Activated T-helper 9 cell treated with anti-CD3 and anti-CD28 coated beads, Interleukin-2, amount 50 U/mL, for 16 hours (primary cell): ENCODE data around the gene FTCDNL1.

ENCODE experiments used
- DNase-seq: peaks from one replicate; pipeline ENCODE4 v3.0.0-alpha.2; 2020; ENCODE audit warnings: low read depth

FTCDNL1 gene

DNA sequence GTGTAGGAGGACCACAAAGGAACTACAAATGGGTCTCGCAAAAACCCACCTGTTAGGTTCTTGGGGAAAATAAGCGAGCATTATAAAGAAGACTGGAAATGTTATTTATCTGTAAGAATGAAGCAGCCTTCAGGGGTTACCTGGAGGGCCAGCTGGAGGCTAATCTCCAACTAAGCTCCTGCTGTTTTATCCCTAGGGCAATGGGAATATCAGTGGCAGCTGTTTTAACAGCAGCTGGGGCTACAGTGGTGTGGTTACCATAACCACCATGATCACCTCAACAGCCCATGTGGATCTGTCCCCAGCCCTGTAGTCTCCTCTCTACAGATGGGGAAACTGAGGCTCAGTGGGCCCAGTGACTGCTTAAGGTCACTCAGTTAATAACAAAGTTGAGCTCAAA is 108.1 kb downstream of the FTCDNL1 start:
- no peak for DNase-seq

DNA sequence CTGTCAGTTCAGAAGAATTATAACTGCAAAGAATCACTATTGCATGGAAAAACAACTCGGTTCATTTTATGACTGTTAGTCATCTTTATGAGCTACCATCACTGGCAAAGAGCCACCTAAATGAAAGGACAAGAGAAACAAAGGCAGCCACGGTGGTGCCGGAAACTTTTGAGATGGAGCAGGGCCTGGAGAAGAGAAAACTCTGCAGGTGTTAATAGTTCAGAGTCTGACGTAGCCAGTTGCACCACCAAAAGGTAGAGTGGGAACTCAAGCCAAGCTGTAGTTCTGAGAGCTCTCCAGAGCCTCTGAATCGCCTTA is 110.9 kb downstream of the FTCDNL1 start:
- no peak for DNase-seq

DNA sequence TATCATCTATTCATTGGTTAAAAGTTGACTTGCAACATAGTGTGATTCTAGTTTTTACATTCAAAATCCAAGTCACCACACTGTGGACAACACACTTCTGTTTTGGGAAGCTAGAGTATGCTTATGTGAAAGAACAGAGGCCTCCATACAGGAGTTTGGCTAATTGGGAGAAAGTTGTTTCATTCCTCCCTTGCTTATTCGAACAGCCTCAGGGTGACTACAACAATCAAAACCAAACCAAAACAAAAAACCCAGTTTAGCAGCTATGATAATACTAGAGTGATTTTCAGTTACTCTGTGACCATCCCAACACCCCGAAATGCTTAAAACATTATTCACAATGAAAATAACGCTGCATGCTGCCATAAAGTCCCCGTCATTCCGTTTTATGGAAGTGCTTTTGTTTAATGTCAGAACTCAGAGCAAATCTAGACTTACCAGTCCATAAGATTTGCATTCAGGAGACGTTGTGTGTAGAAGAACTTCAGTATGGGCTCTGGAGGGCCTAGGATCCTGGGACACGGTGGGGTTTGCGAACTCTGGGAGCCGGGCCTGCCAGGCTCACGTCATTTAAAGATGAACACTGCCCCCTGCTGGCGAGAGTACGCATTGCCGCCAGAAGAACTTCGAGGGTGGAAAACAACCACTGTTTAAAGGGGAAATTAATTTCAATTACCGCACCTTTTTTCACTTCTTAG is 111.4 kb downstream of the FTCDNL1 start:
- peak; percentile 46 for DNase-seq

DNA sequence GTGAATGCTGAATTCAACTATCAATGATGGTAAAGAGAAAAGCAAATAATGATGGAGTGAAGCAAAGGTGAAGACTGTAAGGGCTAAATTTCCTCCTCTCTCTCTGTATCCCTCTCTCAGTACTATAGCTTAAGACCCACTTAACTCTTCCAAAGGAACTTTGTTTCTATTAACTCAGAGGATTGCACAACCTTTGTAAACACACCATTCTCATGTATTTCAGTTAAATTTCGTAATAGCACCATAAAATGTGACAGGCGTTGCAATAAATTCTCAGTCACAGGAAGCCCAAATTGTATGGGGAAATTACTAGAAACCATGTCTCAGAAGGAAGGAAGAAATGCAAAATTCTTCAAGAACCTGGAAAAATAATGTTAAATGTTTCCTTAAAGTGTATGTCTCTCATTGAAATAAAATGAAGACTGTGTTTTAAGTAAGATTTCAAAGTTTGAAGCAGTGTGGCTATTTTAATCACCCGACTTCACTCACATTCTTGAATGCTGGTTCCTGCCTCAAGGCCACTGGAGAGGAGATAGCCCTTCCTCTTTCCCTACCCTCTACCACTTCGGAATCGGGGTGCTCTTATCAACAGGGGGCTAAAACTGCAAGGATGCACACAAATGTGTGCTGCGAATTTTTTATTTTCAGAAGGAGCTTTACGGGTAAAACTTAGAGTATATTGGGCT is 112.1 kb downstream of the FTCDNL1 start:
- no peak for DNase-seq

DNA sequence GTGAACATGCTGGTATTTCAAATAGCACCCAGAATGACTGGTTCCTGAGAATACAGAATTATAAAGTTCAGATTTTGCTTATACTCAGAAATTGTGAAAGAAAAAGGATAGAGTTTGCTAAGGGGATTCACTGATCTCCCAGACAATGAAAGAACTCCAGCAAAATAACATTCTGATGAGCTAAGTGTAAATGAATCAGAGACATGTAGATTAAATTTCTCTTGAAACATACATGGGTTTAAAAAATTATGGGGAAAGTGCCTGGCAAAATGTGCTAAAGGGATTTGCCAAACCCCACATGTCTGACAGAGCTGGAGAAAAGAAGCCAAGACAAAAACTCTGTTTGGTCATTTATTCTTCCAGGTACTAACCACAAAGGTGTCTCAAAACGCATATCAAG is 116.3 kb downstream of the FTCDNL1 start:
- no peak for DNase-seq

DNA sequence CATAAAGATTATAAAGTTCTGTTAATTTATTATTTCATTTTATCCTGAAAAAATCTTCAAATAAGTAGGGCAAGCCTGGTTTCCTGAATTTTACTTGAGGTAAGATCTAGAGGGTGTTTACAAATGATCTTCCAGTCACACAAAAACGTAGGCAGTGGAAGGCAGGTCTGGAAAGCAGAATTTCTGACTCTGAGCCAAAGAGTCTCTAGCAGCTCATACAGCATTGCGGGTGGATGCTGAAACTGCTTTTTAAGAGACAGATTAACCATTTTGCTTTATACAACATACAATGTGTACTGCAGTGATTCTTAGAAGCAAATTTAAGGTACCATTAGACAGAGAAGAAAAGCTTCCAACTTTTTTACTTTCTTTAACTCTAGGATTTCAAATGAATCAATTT is 117.0 kb downstream of the FTCDNL1 start:
- no peak for DNase-seq

DNA sequence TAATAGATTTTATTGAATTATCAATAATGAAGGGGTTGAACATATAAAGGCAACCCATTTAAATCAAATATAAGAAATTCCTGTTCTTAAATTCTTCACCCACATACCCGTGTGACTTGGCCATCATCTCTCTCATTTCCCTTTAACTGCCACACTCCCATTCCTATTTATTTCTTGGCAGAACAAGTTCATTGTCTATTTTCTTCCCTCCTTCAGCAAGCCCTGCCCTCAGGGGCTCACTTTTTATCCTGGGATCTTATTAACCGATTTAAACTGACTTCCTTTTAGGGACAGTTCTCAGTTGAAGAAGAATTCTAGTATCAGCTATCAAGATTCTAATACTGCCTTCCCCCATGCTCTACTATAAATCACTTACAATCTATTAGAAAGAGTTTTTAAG is 123.2 kb downstream of the FTCDNL1 start:
- DNase-seq, result no peak

DNA sequence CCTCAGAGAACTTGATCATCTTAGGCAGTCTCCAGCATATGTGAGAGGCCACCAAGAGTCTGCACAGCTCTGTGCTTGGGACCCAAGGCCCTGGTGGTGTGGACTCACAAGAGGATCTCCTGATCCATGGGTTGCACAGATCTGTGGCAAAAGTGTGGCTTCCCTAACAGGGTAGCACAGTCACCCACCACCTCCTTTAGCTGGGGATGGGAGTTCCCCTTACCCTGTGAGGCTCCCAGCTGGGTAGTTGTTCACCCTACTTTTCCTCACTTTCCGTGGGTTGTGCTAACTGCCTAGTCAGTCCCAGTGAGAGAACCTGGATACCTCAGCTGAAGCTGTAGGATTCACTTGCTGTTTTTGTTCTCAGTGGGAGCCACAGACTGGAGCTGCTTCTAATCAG is 123.7 kb downstream of the FTCDNL1 start:
- DNase-seq, result no peak

DNA sequence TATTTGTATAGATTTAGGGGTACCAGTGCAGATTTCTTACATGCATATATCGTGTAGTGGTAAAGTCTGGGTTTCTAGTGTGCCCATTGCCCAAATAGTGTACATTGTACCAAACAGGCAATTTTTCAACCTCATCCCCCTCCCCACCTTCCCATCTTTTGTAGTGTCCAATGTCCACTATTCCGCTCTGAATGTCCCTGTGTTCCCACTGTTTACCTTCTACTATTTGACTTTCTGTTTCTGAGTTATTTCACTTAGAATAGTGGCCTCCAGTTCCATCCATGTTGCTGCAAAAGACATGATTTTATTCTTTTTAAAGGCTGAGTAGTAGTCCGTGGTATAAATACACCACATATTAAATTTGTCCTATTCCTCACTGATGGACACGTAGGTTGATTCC is 132.9 kb downstream of the FTCDNL1 start:
- DNase-seq, result no peak

DNA sequence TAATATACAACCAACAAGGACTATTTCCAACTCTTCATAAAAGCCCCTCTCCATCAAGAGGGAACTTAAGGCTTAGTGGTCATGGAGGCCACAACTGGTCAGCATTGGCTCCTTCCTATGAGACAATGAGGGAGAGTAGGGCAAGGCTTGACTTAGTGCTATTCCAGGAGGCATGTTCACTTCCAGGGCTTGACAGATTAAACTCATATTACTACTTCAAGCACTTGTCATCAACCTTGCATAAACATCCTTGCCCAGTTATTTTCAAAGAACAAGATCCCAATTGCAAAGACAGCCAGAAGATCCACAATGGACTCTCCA is 133.4 kb downstream of the FTCDNL1 start:
- DNase-seq, result no peak

DNA sequence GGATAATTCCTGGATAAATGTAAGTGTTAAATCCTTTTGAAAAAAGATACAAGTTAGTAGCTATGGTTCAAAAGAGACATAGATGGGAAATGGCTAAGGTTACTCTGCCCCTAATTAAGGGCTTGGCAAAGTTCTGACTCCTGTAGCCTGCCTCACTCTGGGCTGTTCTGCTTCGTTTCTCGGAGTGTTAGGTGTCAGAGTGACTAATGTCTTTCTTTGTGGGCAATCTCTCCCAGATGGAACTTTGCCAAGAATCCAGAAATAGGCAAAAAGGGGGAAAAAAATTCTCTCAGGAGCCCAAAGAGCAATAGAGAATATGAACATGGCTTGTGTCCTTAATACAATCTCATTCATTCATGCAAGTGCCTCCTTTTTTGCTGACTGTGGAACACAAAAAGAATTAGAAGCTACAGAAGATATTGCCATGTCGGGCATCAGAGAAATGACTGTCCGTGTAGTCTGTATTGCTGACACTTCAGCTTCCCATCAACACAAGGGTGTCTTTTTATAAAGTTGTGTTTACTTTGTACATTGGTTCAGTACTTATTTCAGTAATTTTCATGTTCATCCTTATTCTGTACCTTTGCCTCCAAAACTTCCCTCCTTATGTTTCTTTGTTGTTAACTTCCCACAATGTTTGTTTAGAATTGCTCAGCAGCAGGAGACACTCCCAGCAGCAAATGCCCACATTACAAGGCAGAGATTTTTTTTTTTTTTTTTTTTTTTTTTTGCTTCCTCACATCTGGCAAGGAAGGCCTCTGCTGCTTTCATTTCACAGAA is 134.0 kb downstream of the FTCDNL1 start:
- no peak for DNase-seq

DNA sequence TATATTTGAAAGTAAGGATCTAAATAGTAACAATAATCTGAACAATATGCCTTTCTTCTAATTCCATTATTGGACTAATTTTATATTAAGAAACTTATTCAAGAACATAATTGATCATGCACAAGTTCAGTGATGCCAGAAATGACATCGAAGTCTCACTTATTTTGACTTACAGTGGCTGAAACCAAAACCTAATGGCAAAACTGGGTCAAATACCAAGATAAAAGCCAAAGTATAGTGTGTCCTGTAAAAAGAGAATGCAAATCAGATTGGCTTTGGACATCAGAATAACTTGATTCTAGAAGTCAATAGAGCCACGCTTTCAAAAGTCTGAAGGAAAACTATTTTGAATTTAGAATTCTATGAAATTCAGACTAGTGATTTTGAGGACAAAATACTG is 137.2 kb downstream of the FTCDNL1 start:
- DNase-seq, result no peak

DNA sequence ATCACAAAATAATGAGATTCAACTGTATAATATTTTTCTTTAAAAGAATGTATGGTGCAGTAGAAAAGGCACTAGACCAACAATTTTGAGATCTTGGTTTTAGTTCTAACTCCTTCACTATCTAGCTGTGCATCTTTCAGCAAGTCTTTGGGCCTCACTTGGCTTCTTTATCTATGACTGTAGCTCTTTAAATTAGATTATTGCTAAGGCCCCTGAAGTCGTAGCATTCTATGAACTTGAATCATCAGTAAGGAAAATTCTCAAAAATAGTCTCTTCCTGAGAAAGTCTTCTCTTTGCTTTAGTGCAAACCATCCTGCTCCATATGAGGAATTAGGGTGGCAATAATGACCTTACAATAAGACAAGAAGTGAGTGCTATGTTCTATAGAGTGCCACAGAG is 140.4 kb downstream of the FTCDNL1 start:
- DNase-seq, result no peak
